SK-N-MC (cell line): ENCODE data around the gene GFOD2.
"Not testable (repeated sequence)": the region's sequence is repeated elsewhere in the genome, so short reads cannot be mapped to it uniquely, and the experiment has no call there.

Experiments used
- DNase-seq: peaks from one replicate; pipeline ENCODE4 v3.0.0-alpha.2; 2011; ENCODE audit warnings: low read depth, low spot score
- H3K27ac ChIP-seq: fragments of 200-600 bp; sonication (generic); 2 replicates; pipeline ENCODE4 v1.5.1; 2016; ENCODE audit warnings: mixed run types
- H3K36me3 ChIP-seq: fragments of 200-600 bp; sonication (generic); 2 replicates; pipeline ENCODE4 v1.6.1; 2017; ENCODE audit warnings: antibody characterized with exemption, low read length, mixed read lengths; ENCODE audit not compliant: insufficient read depth
- H3K4me3 ChIP-seq: fragments of 200-600 bp; sonication (generic); 2 replicates; pipeline ENCODE4 v1.5.1; 2016
- H3K9ac ChIP-seq: fragments of 200-600 bp; sonication (generic); 2 replicates; pipeline ENCODE4 v1.8.0; 2017; ENCODE audit warnings: mixed run types, mixed read lengths; ENCODE audit not compliant: insufficient read length
- H3K9me3 ChIP-seq: fragments of 200-600 bp; sonication (generic); 2 replicates; pipeline ENCODE4 v1.6.1; 2017; ENCODE audit warnings: low read depth, mild to moderate bottlenecking, antibody characterized with exemption, low read length, moderate library complexity, mixed read lengths
- EZH2 ChIP-seq: fragments of 200-600 bp; sonication (generic); IDR thresholded peaks from one replicate; pipeline ENCODE4 v1.6.1; 2017; ENCODE audit warnings: antibody characterized with exemption
- FOXP2 ChIP-seq: optimal IDR thresholded peaks from 2 replicates; pipeline ENCODE3; 2011; ENCODE audit warnings: mild to moderate bottlenecking, moderate library complexity; ENCODE audit not compliant: insufficient read depth; ENCODE audit errors: extremely low read length, control extremely low read depth
- POLR2AphosphoS5 ChIP-seq: IDR thresholded peaks from 2 replicates; pipeline ENCODE4 v1.6.1; 2012; ENCODE audit warnings: mild to moderate bottlenecking, low read depth, low read length, borderline replicate concordance

GFOD2 gene

DNA sequence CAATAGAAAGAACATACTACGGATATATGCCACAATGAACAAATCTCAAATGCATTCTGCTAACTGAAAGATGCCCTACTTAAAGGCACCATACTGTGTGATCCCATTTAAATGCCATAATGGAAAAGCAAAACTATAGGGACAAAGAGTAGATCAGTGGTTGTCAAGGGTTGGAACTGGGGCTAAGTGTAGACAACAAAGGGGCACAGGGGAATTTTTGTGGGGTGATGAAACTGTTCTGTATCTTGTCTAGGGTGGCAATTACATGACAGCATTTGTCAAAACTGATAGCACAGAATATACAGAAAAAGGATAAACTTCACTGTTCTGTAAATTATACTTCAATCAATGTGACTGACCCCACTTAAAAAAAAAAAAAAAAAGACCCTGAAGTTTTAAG is 17.7 kb downstream of the GFOD2 start:
- H3K4me3 ChIP-seq, result no peak overlapping the region
- DNase-seq, result no peak
- no peaks in the 10 kb centered on the region for H3K36me3 ChIP-seq
- no peaks in the 10 kb centered on the region for H3K9me3 ChIP-seq
- no peak overlapping the region for H3K9ac ChIP-seq
- no peak for TF ChIP-seq EZH2
- no peak for TF ChIP-seq FOXP2
- no peak for TF ChIP-seq POLR2AphosphoS5
- no peak overlapping the region for H3K27ac ChIP-seq

DNA sequence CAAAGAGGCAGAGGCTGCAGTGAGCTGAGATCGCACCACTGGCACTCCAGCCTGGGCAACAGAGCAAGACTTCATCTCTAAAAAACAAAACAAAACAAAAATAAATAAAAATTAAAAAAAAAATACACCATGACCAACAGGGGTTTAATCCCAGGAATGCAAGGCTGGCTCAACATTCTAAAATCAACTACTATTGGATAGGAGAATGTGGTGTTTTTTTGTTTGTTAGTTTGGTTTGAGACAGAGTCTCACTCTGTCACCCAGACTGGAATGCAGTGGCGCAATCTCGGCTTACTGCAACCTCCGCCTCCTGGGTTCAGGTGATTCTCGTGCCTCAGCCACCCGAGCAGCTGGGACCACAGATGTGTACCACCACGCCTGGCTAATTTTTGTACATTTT is 19.9 kb downstream of the GFOD2 start:
- Histone ChIP-seq H3K9ac (no peak overlapping the region), H3K9me3 (no peaks in the 10 kb centered on the region), H3K4me3 (no peak overlapping the region), H3K27ac (no peak overlapping the region), H3K36me3 (no peaks in the 10 kb centered on the region)
- no peak for DNase-seq
- TF ChIP-seq FOXP2, result no peak
- no peak for TF ChIP-seq POLR2AphosphoS5
- no peak for TF ChIP-seq EZH2

DNA sequence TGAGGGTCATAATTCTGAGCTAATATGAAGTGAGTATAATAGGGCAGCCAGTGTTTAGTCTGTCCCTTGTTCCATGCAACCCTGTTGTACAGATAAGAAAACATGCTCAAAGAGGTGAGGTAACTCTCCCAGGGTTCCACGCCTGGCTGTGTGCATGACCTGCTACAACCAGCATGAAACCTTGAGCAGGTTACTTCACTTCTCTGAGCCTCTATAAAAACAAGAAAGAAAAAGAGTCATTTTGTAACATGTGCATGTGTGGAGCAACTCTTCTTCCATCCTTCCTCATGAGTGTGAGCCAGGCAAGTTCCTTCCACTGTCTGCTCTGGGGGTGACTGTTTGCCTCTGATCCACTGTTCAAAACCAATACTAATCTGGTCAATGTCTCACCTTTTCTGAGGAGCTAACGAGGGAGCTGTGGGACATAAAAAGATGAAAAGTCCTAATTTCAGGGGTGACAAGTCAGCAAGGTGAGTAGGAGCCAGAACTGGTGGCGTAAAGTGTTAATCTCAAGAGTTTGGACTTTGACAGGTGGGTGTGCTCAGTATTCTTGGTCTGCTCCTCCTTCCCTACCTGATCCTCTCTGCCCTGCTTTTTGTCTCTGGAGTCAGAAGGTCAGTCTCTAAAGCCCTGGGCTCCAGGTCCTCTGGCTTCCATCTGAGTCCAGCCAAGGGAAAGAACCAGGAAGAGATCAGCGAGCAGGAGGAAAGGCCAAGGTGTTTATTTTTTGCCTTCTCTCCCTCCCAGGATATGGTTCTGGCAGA is 21.5 kb downstream of the GFOD2 start:
- TF ChIP-seq FOXP2, result no peak
- no peak for TF ChIP-seq POLR2AphosphoS5
- TF ChIP-seq EZH2, result no peak
- H3K4me3 ChIP-seq, result no peak overlapping the region
- H3K36me3 ChIP-seq, result no peaks in the 10 kb centered on the region
- H3K9me3 ChIP-seq, result no peaks in the 10 kb centered on the region
- H3K27ac ChIP-seq, result no peak overlapping the region
- no peak overlapping the region for H3K9ac ChIP-seq
- DNase-seq, result no peak

DNA sequence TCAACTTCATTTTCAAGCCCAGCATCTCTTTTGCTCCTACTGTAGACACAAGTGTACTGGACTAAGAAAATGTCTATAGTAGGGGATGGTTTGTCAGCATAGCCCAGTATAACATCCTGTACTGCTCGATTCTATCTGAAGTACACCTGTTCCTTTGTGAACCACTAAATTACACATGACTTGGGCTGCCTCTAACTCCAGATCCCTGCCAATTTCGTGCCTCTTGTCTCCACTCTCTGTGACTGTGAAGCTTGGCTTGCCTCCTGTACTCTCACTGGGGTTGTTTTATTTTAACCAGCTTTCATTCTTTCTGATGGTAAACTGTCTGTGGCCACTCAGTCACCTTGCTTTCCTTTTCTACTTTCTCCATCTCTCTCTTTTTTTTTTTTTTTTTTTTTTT is 24.5 kb downstream of the GFOD2 start:
- TF ChIP-seq EZH2, result no peak
- no peak for TF ChIP-seq FOXP2
- no peak for TF ChIP-seq POLR2AphosphoS5
- no peak for DNase-seq
- Histone ChIP-seq H3K9ac (no peak overlapping the region), H3K36me3 (no peaks in the 10 kb centered on the region), H3K27ac (no peak overlapping the region), H3K4me3 (no peak overlapping the region), H3K9me3 (no peaks in the 10 kb centered on the region)

DNA sequence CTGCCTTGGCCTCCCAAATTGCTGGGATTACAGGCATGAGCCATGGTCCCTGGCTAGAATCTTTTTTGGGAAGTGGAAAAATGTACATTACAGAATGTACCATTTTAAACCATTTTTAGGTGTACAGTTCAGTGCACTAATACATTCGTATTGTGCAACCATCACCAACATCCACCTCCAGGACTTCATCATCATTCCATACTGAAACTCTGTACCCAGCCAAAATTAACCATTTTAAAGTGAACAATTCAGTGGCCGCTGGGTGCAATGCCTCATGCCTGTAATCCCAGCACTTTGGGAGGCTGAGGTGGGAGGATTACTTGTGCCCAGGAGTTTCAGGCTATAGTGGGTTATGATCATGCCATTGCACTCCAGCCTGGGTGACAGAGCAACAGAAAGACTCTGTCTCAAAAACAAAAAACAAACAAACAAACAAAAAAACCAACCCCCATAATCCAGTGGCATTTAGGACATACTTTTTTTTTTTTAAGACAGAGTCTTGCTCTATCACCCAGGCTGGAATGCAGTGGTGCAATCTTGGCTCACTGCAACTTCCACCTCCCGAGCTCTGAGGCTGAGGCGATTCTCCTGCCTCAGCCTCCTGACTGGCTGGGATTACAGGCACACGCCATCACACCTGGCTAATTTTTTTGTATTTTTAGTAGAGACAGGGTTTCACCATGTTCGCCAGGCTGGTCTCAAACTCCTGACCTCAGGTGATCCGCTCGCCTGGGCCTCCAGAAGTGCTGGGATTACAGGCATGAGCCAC is 25.4 kb downstream of the GFOD2 start:
- not testable (repeated sequence) for H3K36me3 ChIP-seq, H3K9ac ChIP-seq, DNase-seq, H3K9me3 ChIP-seq, H3K27ac ChIP-seq, H3K4me3 ChIP-seq

DNA sequence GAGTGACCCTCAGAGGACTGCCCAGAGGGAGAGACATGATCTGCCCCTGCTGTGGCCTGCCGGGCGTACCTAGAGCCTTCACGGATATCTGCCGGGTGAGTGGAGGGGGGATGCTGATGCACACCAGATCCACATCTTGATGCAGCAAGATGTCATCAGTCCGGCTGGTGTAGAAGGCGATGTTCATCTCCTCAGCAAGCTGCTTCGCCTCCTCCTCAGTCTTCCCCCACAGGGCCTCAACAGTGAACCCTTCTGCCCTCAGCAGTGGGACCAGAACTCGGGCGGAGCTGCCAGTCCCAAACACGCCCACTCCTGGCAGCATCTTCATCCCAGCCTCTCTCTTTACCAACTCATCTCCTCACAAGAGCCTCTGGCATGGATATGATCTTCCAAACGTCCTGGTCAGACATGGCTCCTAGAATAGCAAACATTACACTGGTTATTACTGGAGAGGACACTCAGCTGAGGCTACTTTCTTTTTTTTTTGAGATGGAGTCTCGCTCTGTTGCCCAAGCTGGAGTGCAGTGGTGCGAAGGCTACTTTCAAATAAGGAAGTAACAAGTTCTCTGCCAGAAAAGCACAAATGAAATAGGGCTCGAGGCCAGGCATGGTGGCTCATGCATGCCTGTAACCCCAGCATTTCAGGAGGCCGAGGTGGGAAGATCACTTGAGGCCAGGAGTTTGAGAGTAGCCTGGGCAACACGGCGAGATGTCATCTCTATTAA is 33.6 kb downstream of the GFOD2 start:
- H3K9me3 ChIP-seq, result no peaks in the 10 kb centered on the region
- H3K27ac ChIP-seq, result no peak overlapping the region
- H3K4me3 ChIP-seq, result no peak overlapping the region
- no peak for DNase-seq
- H3K36me3 ChIP-seq, result no peaks in the 10 kb centered on the region; the same call in 1 of the 2 replicates
- TF ChIP-seq FOXP2 (no peak), EZH2 (no peak), POLR2AphosphoS5 (no peak)
- no peak overlapping the region for H3K9ac ChIP-seq

DNA sequence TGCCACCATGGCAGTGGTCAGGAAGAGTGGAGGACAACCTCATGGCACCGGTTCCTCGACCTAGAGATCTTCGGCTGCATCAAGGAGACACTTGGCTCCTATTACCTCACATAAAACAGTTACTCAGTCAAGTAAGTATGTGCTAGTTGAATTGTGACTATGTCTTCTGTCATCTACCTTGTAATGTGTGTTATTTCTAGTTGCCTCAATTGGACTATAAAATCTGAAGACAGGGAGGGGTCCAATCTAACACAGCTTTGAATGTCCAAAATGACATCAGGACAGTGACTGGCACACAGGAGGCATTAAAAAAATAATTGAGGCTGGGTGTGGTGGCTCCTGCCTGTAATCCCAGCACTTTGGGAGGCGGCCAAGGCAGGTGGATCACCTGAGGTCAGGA is 35.3 kb downstream of the GFOD2 start:
- no peak for DNase-seq
- Histone ChIP-seq H3K27ac (no peak overlapping the region), H3K9ac (no peak overlapping the region), H3K9me3 (no peaks in the 10 kb centered on the region), H3K36me3 (no peaks in the 10 kb centered on the region; the same call in 1 of the 2 replicates), H3K4me3 (no peak overlapping the region)
- no peak for TF ChIP-seq FOXP2
- TF ChIP-seq EZH2, result no peak
- no peak for TF ChIP-seq POLR2AphosphoS5

DNA sequence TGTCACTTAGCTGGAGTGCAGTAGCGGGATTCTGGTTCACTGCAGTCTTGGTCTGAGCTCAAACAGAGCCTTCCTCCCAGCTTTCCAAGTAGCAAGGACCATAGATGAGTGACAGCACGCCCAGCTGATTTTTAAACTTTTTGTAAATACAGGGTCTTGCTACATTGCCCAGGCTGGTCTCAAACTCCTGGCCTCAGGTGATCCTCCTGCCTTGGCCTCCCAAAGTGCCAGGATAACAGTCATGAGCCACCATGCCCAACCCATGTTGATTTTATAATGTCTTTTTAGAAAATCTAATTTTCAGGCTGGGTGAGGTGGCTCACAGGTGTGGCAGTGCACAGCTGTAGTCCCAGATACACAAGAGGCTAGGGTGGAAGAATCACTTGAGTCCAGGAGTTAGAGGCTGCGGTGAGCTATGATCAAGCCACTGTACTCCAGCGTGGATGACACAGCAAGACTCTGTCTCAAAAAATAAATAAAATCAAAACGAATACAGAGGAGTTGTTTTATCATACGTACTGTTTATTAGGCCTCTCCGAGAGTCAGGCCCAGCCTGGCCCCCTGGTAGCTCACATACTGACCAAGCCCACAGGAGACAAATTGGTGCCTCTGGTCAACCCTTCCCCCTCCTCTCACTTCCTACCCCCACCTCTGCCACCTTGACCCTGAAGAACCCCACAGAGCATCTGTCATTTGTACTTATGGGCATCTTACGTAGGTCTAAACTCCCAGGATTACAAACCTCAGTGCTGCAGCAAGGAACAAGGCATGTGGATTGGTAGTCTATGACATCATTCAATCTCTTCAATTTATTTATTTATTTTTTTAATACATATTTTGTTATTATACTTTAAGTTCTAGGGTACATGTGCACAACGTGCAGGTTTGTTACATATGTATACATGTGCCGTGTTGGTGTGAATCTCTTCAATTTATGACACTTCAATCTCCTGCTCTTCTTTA is 38.9 kb downstream of the GFOD2 start:
- no peak overlapping the region for H3K27ac ChIP-seq

More for the DNA sequence above, 38.9 kb downstream of the GFOD2 start:
- Histone ChIP-seq H3K4me3 (no peak overlapping the region), H3K9me3 (no peaks in the 10 kb centered on the region), H3K36me3 (no peaks in the 10 kb centered on the region; the same call in 1 of the 2 replicates), H3K9ac (no peak overlapping the region)
- no peak for DNase-seq
- no peak for TF ChIP-seq POLR2AphosphoS5
- TF ChIP-seq FOXP2, result no peak
- TF ChIP-seq EZH2, result no peak
